Psoas muscle (tissue), 8 donors: ENCODE data around the gene PCDHGA8. TPM values are rescaled to one million over a fixed set of nuclear protein-coding genes. Genes with fewer than 3 reads are reported as not detected.

ENCODE experiments used
- ATAC-seq, 4 donors: fragments of 200-7000 bp; cut with Tn5 transposase; one replicate each; pipeline ENCODE4 v1.9.1; 2020; ENCODE audit warnings: moderate library complexity in 3 of 4, mild to moderate bottlenecking in 2 of 4
- DNase-seq, 2 donors: peaks; one replicate each; pipeline ENCODE4 v3.0.0-alpha.2; 2020
- H3K27ac ChIP-seq: fragments of 200-600 bp; one replicate; pipeline ENCODE4 v1.8.0; 2022
- H3K27me3 ChIP-seq, 3 donors: fragments of 200-600 bp in 1 of 3; one replicate each; pipeline versions ENCODE4 v1.6.1 to v1.8.0; 2013 to 2022; ENCODE audit warnings: low read length in 2 of 3, mild to moderate bottlenecking in 2 of 3, moderate library complexity in 1 of 3; ENCODE audit not compliant: insufficient read depth in 3 of 3
- H3K36me3 ChIP-seq, 2 donors: fragments of 200-600 bp in 1 of 2; one replicate each; pipeline versions ENCODE4 v1.6.1 to v1.8.0; 2013 to 2022; ENCODE audit warnings: low read depth in 1 of 2, mild to moderate bottlenecking in 1 of 2, moderate library complexity in 1 of 2; ENCODE audit not compliant: insufficient read depth in 1 of 2
- H3K4me1 ChIP-seq: fragments of 200-600 bp; one replicate; pipeline ENCODE4 v1.8.0; 2022
- H3K4me3 ChIP-seq: fragments of 200-600 bp; one replicate; pipeline ENCODE4 v1.8.0; 2022; ENCODE audit warnings: mild to moderate bottlenecking
- H3K9me3 ChIP-seq: fragments of 200-600 bp; one replicate; pipeline ENCODE4 v1.8.0; 2022
- WGBS, 3 donors: extraction: QIAGEN DNeasy Blood & Tissue Kit; methylation state at CpG; one replicate each; pipeline versions ENCODE4 v1.1.6 to v1.1.7; 2013; 5-methylcytosine and 5-hydroxymethylcytosine counted together
- intact Hi-C, 2 donors: fragments of 100-400 bp; cut with DNase I; formaldehyde crosslinking; loops; one replicate each; pipeline versions ENCODE4 v1.11.0 to v1.14.2; 2022
- polyA plus RNA-seq, 3 donors: library from polyadenylated mRNA; stranded (reverse); fragments of 200-250 nt; gene quantifications; one replicate each; pipeline ENCODE4 v1.2.3, GENCODE V29; 2013
- total RNA-seq, 4 donors: library from RNA; stranded (reverse); fragmentation: NEBNext Ultra II Directional in 2 of 4; extraction: Animal tissue kit (Norgen Biotek cat#: 25700) in 2 of 4; gene quantifications; one replicate each; pipeline versions ENCODE4 v1.2.1 to v1.2.4, GENCODE V29; 2021 to 2023
- TF ChIP-seq, protein P1 (sequence below): fragments of 200-600 bp; IDR thresholded peaks from one replicate; pipeline ENCODE4 v1.8.0; 2022; ENCODE audit warnings: antibody characterized with exemption
- donor health status: healthy with polysubstance abuse.
- donor health status: DM: no; HTN: no; CAD: no; lungs with moderate emphysema.
- donor health status: Bipolar disorder and iron deficiency.
- donor health status: healthy.
- donor health status: DM: yes; HTN: yes; CAD: no.
- donor health status: DM: no; HTN: no; CAD: no.
- donor health status: DM: no; HTN: no; CAD: no.
- donor health status: DM: yes; HTN: yes; CAD: no.

Gene PCDHGA8
- total and polyA plus RNA-seq, 7 donors: 0.04 to 1.6 (median 0.82) TPM

GRCh38 chr5:141355641-141356040 is 36.8 kb upstream of the PCDHGA8 start:
- WGBS, 3 donors: 49 to 55% (median 52%) methylated on average over 24 of the region's 24 CpGs
- Histone ChIP-seq H3K27me3 (peaks cover 0 to 59% (median 11%) of the 10 kb centered on the region in 3 donors), H3K4me1 (no peaks in the 10 kb centered on the region), H3K27ac (no peak overlapping the region), H3K4me3 (peak overlapping the region; percentile 59), H3K36me3 (no peaks in the 10 kb centered on the region), H3K9me3 (peaks cover 16% of the 10 kb centered on the region)
- TF ChIP-seq, protein P1, sequence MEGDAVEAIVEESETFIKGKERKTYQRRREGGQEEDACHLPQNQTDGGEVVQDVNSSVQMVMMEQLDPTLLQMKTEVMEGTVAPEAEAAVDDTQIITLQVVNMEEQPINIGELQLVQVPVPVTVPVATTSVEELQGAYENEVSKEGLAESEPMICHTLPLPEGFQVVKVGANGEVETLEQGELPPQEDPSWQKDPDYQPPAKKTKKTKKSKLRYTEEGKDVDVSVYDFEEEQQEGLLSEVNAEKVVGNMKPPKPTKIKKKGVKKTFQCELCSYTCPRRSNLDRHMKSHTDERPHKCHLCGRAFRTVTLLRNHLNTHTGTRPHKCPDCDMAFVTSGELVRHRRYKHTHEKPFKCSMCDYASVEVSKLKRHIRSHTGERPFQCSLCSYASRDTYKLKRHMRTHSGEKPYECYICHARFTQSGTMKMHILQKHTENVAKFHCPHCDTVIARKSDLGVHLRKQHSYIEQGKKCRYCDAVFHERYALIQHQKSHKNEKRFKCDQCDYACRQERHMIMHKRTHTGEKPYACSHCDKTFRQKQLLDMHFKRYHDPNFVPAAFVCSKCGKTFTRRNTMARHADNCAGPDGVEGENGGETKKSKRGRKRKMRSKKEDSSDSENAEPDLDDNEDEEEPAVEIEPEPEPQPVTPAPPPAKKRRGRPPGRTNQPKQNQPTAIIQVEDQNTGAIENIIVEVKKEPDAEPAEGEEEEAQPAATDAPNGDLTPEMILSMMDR: no peak
- ATAC-seq (peak in 1 of 4 donors; percentile 36), DNase-seq (no peak)
- intact Hi-C loops: no loop called here

GRCh38 chr5:141356133-141356532 is 36.3 kb upstream of the PCDHGA8 start:
- WGBS, 3 donors: 68 to 77% (median 74%) methylated on average over 5 of the region's 5 CpGs
- Histone ChIP-seq H3K4me1 (no peaks in the 10 kb centered on the region), H3K27me3 (peaks cover 0 to 59% (median 13%) of the 10 kb centered on the region in 3 donors), H3K4me3 (peak overlapping the region; percentile 59), H3K36me3 (no peaks in the 10 kb centered on the region), H3K9me3 (peaks cover 20% of the 10 kb centered on the region), H3K27ac (no peak overlapping the region)
- intact Hi-C loops: no loop called here
- TF ChIP-seq, protein P1: no peak
- ATAC-seq: no peak
- DNase-seq: no peak

DNA sequence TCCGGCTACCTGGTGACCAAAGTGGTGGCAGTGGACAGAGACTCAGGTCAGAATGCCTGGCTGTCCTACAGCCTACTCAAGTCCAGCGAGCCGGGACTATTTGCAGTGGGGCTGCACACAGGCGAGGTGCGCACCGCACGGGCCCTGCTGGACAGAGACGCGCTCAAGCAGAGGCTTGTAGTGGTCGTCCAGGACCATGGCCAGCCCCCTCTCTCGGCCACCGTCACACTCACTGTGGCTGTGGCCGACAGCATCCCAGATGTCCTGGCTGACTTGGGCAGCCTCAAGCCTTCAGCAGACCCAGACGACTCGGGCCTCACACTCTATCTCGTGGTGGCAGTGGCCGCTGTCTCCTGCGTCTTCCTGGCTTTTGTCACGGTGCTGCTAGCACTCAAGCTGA is 35.5 kb upstream of the PCDHGA8 start:
- Histone ChIP-seq H3K27me3 (peaks cover 0 to 62% (median 17%) of the 10 kb centered on the region in 3 donors), H3K4me1 (no peaks in the 10 kb centered on the region), H3K27ac (no peak overlapping the region), H3K36me3 (no peaks in the 10 kb centered on the region), H3K4me3 (no peak overlapping the region), H3K9me3 (peaks cover 23% of the 10 kb centered on the region)
- ATAC-seq: peak in 1 of 4 donors; percentile 25
- WGBS, 3 donors: 39 to 60% (median 52%) methylated on average over 19 of the region's 19 CpGs
- TF ChIP-seq, protein P1: no peak
- intact Hi-C loops: no loop called here
- peak in 1 of 2 donors; percentile 35 for DNase-seq

GRCh38 chr5:141359790-141360426 is 32.5 kb upstream of the PCDHGA8 start, which contains the start of gene PCDHGB2:
PCDHGB2 (plus strand) TSS chr5:141359994; CDS start chr5:141360136, 142 bp downstream.
- peak in 3 of 4 donors; percentile 37 to 72 (median 62) for ATAC-seq
- no peaks in the 10 kb centered on the region for H3K4me1 ChIP-seq
- H3K36me3 ChIP-seq: no peaks in the 10 kb centered on the region
- intact Hi-C loops: no loop called here
- peaks cover 0 to 77% (median 16%) of the 10 kb centered on the region in 3 donors for H3K27me3 ChIP-seq
- 14 to 25% (median 17%) methylated on average over 24 of the region's 24 CpGs for WGBS, 3 donors
- no peak for DNase-seq
- peak within 1 kb of the TSS; percentile 52 for H3K4me3 ChIP-seq
- TF ChIP-seq, protein P1: peak; percentile 38
- H3K9me3 ChIP-seq: peaks cover 35% of the 10 kb centered on the region
- no peak within 1 kb of the TSS for H3K27ac ChIP-seq
